GM20431 (cell line): Measurements from ENCODE around the gene FAM98C.

Source experiments
- in situ Hi-C: fragments of 300-500 bp; cut with MseI, MboI; formaldehyde crosslinking; loops from one replicate; pipeline ENCODE4 v1.15.0; 2020; ENCODE audit warnings: low sequenced_read_pairs; ENCODE audit not compliant: unreplicated experiment

FAM98C gene

GRCh38 chr19:38448225-38448624 is 45.3 kb downstream of the FAM98C start:
- in situ Hi-C loops = no loop called here

GRCh38 chr19:38449518-38449917 is 46.6 kb downstream of the FAM98C start:
- in situ Hi-C loops = no loop called here

- in situ Hi-C loops = no loop called here
Observed at GRCh38 chr19:38451036-38451435, 48.1 kb downstream of the FAM98C start.

GRCh38 chr19:38451629-38452028 is 48.7 kb downstream of the FAM98C start:
- in situ Hi-C loops = no loop called here

- in situ Hi-C loops = no loop called here
Observed at GRCh38 chr19:38452430-38453366, 49.8 kb downstream of the FAM98C start.

- in situ Hi-C loops = no loop called here
Observed at GRCh38 chr19:38453596-38453995, 50.7 kb downstream of the FAM98C start.

GRCh38 chr19:38455031-38455430 is 52.1 kb downstream of the FAM98C start:
- in situ Hi-C loops = no loop called here

GRCh38 chr19:38457202-38457601 is 54.3 kb downstream of the FAM98C start:
- in situ Hi-C loops = no loop called here

GRCh38 chr19:38457690-38458405 is 55.0 kb downstream of the FAM98C start:
- in situ Hi-C loops = no loop called here
